Stimulated activated naive CD8-positive, alpha-beta T cell treated with anti-CD3 and anti-CD28 coated beads, Interleukin-15, Interleukin-2, amounts not matched to agents 100 U/mL and 50 U/mL, for 24 hours (primary cell): Measurements from ENCODE around the gene GRP.
A peak's percentile ranks its signal among the peaks of the same experiment; 100 is the strongest.
"Not testable (repeated sequence)": the region's sequence is repeated elsewhere in the genome, so short reads cannot be mapped to it uniquely, and the experiment has no call there.

Experiments used
- ATAC-seq: fragments of 150-1000 bp; cut with Tn5 transposase; one replicate; pipeline ENCODE4 v1.10.0; 2021
- DNase-seq: peaks from one replicate; pipeline ENCODE4 v3.0.0; 2021

GRP gene

DNA sequence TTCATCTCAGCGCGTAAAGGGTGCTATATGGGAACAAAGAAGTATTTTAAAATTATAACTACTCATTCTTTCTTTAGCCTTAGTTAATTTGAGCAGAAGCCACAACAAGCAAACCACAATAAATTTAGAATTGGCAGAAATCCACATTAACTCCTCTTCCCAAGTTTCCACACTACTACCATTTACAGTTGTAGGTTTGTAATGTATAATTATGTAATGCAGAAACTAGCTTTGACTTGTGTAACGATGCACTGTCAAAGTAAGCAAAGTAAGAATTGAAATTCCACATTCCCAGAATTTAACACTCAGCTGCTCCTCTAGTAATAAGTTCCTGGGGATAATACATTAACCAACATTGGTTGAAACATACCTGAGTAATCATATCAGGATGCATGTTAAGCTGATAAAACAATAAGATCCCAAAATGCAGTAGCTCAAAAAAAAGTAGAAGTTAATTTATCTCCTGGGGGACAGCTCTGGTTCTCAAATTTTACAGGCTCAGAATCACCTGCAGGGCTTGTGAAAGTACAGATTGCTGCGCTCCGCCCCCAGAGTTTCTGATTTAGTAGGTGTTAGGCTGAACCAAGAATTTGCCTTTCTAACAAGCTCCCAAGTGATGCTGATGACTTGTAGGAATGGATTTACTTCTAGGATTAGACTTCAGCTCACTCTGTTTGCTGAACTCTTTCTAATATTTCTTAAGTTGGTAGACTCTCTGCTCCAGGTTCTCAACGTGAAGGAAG, 9.9 kb downstream of the GRP start:
- ATAC-seq (no peak), DNase-seq (no peak)

DNA sequence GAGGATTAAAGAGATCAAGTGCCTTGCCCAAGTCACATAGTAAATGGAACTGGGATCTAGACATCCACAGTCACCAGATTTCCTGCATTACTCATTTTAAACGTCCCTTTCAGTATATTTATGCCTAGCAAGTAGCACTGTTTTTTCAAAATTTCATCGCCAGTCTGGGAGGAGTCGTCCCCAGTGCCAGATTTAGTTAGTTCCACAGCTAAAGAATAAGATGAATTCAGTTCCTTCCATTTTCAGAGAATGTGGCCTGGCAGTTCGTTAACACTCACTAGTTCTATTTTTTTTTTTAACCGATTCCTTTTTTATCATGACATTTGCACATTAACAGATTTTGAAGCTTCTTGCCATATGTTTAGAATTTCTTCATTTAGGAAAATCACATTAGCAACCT, 11.2 kb downstream of the GRP start:
- no peak for DNase-seq
- ATAC-seq = no peak

DNA sequence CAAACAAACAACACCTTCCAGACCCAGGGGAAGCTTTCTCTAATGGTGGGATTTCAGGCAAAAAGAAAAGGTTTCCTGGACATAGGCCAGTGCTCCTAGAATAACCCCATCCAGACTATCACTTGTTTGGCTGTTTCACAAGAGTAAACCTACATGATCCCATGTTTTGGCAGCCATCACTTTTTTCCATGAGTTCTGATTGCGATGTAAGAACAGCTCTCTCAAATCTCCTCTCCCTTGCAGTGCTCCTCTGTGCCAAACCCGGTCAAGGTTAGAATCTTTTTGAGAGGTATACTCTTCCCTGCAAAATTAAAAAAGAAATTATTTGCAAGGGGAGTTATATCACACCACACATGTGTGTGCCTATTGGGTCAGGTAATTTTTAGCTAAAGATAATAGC, 11.9 kb downstream of the GRP start:
- DNase-seq = no peak
- ATAC-seq = no peak

GRCh38 chr18:59232309-59233016, 12.5 kb downstream of the GRP start:
- no peak for ATAC-seq
- no peak for DNase-seq

DNA sequence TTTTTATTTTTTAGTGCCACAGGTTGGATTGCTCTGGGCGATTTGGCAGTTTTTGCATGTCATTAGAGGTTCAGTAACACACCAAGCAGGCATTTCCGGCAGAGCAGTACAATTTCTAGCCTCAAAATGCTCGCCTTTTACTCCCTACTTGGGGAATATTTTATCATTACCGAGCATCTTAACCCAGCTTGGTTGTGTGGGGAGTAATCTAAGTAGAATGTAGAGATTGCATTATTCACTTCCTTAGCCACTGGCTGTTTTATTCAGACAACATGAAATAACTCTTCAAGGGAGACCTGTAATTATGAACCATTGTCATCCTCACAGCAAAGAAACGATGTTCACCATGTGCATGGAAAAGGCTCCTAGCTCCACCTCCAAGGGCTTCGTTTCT, 13.1 kb downstream of the GRP start:
- DNase-seq (no peak), ATAC-seq (no peak)

DNA sequence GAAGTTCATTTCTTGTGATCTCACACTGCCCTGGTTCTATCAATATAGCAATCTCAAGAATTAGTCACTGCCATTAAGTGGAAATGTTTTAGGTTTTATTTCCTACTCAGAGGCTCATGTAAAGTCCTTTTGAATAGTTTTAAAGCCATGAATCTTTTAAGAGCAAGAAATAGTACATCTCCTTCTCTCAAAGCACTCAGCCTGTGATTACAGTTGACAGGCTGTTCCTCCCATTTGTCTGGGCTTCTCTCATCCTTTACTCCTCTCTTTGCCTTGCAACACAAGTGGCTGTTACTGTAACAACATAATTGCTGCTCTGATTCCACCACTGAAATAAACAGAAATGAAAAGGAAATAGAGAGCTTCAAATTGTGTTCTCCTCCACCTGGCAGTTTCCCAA, 18.4 kb downstream of the GRP start:
- DNase-seq = no peak
- ATAC-seq = no peak

GRCh38 chr18:59239642-59240041, 19.7 kb downstream of the GRP start:
- DNase-seq (no peak), ATAC-seq (no peak)

DNA sequence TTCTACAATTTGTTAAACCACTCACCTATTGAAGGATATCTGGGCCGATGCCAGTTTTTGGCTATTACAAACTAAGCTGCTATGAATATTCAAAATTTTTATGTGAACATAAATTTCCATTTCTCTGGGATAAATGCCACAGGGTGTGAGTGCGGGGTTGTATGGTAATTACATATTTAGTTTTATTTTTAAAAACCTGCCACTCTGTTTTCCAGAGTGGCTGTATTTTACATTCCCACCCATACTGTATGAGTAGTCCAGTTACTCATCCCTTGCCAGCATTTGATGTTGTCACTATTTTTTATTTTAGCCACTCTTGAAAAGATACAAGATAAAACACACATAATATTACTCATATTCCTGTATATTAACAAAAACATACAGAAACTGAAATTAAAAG, 22.9 kb downstream of the GRP start:
- DNase-seq (no peak), ATAC-seq (no peak)

DNA sequence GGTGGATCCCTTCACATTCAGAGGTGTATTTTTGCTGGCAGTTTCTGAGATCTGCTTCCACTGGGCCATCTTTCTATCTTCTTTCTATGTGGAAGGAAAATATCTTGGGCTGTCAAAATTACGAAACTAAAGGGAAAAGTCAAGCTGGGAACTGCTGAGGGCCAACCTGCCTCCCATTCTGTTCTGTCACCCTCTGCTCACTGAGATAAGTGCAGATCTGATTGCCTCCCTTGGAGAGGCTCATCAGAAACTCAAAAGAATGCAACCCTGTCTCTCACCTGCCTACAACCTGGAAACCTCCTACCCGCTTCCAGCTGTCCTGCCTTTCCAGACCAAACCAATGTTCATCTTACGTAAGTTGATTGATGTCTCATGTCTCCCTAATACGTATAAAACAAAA, 26.8 kb downstream of the GRP start:
- ATAC-seq (no peak), DNase-seq (no peak)

DNA sequence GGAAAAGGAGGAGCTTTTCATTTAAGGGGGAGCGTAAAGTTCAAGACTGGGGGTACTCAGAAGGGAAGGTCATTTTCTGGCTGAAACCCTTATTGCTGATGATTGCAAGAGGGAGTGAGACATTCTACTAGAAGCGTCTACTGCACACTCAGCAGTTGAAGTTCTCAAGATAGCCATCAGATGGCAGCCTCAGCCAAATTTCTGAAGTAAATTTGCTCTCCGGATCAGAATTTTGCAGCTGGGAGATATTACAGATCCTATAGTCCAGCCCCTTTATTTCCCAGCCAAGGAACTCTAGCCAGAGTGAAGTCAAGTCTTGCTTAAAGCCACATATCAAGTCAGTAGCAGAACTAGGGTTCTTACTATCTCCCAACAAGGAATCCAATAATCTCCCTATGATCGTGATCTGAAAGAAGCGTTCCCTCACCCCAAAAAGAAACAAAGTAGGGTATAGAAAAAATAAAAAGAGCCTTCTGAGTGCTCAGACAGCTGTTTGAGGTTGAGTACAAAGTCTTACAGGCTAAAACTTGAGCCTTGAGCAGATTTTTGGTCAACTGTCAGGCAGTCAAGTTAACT, 29.3 kb downstream of the GRP start:
- ATAC-seq = no peak
- DNase-seq = peak; percentile 24

- not testable (repeated sequence) for ATAC-seq, DNase-seq
Measured at GRCh38 chr18:59255491-59255890, 35.5 kb downstream of the GRP start.

- not testable (repeated sequence) for ATAC-seq, DNase-seq
Measured at GRCh38 chr18:59261842-59262241, 41.9 kb downstream of the GRP start.

DNA sequence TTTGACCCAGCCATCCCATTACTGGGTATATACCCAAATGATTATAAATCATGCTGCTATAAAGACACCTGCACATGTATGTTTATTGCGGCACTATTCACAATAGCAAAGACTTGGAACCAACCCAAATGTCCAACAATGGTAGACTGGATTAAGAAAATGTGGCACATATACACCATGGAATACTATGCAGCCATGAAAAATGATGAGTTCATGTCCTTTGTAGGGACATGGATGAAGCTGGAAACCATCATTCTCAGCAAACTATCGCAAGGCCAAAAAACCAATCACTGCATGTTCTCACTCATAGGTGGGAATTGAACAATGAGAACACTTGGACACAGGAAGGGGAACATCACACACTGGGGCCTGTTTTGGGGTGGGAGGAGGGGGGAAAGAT, 42.3 kb downstream of the GRP start:
- DNase-seq, ATAC-seq: not testable (repeated sequence)

DNA sequence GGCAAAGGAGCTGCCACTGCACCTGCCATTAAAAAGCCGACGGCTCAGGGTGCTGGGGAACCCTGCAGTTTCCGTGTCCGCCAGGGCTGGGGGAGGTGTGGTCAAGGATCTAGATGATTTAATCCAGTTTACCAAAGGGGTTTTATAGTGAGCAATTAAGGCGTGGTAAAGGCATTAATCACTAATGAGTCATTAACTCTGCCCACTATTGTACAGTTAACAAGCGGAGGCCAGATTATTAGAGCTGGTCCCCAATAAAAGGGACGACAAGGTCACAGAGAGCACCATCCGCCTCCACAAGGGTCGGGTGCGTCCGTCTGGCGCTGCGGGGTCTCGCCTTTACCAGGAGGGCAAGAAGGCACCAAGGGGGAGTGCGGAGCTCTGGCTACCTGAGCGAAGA, 43.7 kb downstream of the GRP start:
- DNase-seq = no peak
- ATAC-seq = no peak

DNA sequence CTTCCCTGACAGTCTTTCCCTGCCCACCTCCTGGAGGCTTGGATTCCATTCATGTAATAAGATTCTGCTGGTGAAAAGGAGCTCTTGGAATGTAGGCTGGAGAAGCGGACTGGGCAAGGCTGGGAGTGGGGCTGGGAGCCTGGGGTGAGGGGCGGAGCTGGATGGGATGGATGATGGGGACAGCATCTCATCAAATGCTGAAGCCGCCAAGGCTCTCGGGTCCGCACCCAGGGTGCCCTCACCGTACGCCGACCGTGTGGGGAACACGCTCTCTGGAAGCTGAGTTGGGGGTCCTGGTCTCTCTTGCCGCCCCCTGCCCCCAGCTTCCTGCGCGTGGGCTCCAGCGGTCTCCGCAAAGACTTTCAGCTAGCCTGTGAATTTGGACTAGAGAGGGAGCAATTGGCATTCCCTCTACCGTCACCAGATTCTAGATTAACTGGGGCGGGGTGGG, 44.2 kb downstream of the GRP start:
- DNase-seq = no peak
- ATAC-seq = no peak

DNA sequence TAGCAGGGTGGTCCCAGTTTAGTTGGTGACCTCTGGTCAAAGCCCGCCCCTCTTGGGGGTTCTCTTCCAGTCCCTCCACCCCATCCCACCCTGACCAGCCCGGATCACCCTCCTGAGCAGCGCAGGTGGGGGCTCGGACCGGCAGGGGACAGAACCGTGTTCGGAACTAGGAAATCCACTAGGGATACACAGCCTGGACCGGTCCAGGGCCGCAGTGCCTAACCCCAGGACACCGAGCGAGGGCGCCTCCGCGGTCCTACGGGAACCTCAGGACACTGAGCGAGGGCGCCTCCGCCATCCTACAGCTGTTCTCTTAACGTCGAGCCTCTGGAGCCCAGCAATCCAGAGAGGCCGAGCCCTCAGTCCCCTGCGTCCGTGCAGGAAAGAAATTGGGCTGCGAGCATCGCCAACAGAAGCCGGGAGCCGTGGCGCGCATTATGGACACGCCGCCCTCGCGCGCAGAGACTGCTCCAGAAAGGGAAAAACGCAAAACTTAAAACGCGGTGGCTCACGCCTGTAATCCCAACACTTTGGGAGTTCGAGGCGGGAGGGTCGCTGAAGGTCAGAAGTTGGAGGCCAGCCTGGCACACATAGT, 44.8 kb downstream of the GRP start:
- DNase-seq (no peak), ATAC-seq (no peak)

GRCh38 chr18:59265246-59265973, 45.5 kb downstream of the GRP start:
- ATAC-seq (peak; percentile 34), DNase-seq (peak; percentile 51)

- ATAC-seq (no peak), DNase-seq (no peak)
Measured at GRCh38 chr18:59265974-59266369, 46.0 kb downstream of the GRP start.

DNA sequence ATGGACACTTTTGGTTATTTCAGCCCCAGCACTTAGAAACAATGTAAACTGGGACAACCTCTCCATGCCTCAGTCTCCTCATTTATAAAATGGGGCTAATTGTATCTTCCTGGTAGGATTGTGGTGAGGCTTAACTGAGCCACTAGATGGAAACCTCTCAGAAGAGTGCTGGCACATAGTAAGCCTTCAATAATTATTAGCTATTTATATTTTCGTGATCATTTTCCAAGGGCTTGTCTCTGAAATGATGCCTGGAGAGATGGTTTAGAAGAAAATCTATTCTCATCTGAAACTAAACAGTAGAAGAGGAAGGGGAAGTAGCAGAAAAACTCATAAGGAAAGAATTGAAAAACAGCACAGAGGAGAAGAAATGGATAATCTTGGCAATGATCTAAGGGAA, 46.5 kb downstream of the GRP start:
- DNase-seq = no peak
- ATAC-seq = no peak

DNA sequence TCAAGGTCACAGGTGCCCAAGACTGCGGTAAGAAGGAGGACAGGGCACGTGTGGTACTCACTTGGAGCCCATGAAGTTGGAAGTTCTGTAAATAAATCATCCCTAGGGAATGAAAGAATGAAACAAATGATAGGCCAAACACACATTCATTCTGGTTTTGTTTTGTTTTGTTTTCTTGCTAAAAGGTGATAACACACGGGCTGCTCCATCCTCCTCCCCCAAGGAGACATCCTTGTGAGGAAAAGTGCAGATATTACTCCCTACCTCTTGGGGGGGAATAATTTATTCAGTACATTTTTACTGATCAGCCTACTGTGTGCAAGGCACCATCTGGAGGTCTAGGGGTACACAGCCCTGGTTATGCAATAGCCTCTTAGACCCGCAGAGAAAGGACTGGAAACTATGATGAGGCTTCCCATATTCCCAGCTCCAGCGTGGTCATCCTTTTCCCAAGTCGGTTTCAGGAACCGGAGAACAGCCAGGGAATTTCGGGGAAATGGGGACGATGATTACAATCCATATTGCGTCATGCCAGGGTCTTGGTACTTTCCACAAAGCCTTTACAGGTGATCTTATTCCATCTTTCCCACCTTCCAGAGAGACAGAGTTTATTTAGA, 47.0 kb downstream of the GRP start:
- ATAC-seq (no peak), DNase-seq (no peak)

- no peak for ATAC-seq
- DNase-seq = peak; percentile 10
Measured at GRCh38 chr18:59267503-59268126, 47.7 kb downstream of the GRP start.
